HG02970 (cell line): Measurements from ENCODE around the gene SPAG9.
"Not testable (repeated sequence)": the region's sequence is repeated elsewhere in the genome, so short reads cannot be mapped to it uniquely, and the experiment has no call there.

Source experiments
- ATAC-seq: cut with Tn5 transposase; IDR thresholded peaks from one replicate; pipeline ENCODE4 v1.9.1; 2021; ENCODE audit warnings: mild to moderate bottlenecking, moderate library complexity, moderate number of reproducible peaks; ENCODE audit not compliant: unreplicated experiment, low FRiP score

The SPAG9 gene

GRCh38 chr17:50946223-50946890 lies 174.3 kb downstream of the SPAG9 start:
- ATAC-seq: no peak

DNA sequence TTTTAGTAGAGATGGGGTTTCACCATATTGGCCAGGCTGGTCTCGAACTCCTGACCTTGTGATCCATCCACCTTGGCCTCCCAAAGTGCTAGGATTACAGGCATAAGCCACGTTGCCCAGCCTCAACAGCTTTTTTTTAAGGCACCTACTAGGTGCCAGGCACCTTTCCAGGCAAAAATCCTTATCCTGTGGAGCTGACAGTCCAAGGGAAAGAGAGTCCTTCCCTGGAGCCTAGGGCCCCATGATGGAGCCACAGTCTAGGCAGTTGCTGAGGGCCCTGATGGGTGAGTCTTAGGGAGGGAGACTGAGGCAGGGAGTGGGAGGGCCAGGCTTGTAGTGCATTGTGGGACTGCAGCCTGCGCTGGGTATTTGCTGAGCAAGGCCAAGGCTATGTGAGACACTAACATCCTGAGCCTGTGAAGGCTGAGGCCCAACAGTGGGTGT lies 174.9 kb downstream of the SPAG9 start:
- no peak for ATAC-seq

DNA sequence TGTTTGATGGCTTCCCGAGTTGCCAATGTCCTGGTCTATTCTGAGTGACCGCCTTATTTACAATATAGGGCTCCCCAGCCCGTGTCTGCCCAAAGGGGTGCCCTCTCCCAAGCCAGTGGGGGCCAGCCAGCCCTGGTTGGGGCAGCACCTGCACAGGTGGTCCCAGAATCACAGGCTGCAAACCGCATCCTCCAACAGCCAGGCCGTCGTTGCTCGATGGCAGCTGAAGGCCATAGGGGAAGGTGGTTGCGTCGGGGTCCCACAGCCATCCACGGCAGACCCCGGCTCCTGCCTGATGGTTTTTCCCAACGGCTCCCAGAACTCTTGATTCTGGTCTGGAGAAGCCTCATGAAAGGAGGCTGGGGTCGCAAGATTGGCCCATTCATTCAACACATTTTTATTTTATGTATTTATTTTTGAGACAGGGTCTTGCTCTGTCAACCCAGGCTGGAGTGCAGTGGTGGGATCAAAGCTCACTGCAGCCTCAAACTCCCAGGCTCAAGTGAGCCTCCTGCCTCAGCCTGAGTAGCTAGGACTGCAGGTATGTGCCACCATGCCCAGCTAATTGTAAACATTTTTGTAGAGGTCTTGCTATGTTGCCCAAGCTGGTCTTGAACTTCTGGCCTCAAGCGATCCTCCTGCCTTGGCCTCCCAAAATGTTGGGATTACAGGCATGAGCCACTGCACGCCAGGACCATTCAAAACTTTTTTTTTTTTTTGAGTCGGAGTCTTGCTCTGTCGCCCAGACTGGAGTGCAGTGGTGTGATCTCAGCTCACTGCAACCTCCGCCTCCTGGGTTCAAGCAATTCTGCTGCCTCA lies 175.6 kb downstream of the SPAG9 start:
- ATAC-seq: no peak

DNA sequence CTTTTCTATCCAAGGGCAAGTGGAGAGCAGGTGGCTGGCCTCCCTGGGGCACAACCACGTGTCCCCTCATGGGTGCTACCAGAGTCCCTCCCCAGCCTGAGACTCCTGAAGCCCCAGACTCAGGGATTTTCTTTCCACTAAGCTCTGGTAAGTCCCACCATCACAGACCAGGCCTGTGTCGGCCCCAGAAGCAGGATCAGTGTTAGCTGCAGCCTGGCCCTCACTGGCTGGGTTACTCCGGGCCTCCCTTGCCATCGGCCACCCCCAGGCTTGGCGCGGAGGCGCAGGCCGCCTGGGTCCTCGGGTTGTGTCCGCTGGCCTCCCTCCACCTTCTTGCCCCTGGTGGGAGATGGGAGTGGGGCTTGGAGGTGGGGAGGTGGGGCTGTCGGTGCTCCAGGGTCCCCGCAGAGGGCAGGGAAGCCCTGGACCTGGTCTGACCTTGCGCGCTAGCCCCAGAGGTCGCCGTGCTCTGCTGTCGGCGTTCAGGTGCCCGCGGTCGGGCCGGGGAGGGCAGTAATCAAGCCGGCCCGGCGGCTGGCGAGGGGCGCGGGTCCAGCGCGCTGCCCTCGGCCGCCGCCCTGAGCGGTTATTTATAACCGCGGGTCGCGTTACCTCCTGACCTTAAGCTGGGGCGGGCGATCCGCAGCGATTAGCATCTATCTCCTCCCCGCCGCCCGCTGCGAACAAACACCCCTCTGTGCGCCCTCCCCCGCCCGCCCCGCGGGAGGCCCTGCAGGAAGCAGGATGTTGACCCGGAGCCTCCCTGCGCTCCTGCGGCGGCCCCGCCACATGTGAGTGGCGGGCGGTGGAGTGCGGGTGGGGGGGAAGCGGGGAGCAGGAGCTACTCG lies 176.4 kb downstream of the SPAG9 start:
- no peak for ATAC-seq

DNA sequence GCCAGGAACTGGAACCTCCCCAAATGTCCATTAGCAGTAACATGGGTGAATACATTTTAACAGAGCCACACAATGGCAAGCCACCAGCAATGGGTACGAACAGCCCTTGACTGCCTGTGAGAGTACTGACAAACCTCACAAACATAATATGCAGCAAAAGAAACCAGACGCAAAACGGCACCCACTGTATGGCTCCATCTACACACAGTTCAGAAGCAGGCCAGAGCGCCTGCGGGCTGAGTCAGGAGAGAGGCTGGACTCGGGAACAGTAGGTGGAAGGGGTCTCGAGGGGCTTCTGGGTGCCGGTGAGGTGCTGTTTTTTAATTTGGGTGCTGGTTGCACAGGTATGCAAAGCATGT lies 177.1 kb downstream of the SPAG9 start:
- no peak for ATAC-seq

GRCh38 chr17:50941676-50942048 lies 179.0 kb downstream of the SPAG9 start:
- not testable (repeated sequence) for ATAC-seq

DNA sequence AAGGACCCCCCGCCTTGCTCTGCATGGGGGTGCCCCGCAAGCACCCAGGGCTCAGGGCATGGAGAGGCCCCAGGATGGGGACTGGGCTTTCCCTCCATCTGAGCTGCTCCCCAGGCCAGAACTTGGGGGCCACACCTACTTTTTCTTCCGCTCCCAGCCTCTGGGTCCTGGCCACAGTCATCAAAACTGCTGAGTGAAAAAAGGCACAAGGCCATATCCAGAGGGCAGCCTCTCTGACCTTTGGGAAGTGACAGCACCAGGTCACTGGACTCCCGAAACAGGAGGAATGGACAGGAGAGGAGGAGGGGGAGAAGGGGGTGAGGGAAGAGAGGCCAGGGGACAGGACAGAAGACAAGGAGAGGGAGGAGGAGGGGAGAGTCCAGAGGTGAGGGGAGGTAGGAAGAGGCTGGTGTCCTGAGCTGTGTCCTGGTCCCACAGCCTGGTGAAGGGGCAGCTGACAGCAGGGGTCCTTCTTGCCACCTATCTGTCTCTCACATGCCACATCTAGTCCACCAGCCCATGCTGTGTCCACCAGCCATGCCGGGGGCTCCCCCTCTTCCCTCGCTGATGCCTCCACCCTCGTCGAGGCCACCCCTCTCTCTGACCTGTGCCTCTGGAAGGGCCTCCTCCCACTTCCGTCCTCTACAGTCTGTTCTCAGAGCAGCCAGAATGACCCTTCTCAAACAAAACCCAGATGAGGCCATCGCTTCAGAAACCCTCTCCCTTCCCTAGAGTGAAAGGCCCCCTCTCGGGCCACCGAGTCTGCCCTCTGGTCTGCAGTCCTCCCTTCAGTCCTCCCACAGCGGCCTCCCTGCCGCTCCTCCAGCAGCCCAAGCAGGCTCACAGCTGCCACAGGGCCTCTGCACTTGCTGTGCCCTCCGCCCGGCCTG lies 180.6 kb downstream of the SPAG9 start:
- no peak for ATAC-seq

GRCh38 chr17:50939542-50939794 lies 181.2 kb downstream of the SPAG9 start:
- ATAC-seq: no peak

DNA sequence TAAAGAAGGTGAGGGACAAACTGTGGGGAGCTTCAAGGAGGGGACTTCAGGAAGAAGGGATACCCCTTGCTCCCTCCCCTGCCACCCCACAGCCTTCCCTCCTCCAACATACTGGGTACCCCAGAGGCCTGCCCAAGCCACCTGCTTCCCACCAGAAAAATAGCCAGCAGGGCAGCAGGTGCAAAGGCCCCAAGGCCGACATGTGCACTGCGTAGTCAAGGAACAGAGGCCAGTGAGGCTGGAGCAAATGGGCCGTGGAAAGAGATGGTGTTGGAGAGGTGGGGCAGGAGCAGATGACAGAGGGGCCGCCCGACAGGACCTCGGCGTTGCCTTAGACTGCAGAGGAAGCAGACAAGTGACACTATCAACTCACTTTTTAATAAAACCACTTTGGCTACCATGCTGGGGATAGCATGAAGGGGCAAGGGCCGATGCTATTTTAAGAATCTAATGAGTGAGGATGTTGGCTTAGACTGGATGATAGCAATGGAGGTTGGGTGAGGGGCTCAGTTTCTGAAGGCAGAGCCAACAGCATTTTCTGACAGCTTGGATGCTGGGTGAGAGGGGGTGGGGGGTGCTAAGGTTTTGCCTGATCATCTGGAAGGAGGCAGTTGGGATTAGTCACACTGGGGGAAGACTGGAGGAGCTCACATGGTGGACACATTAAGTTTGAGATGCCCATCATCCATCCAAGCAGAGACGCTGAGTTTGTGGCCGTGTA lies 181.7 kb downstream of the SPAG9 start:
- ATAC-seq: no peak

GRCh38 chr17:50935996-50936266 lies 184.7 kb downstream of the SPAG9 start:
- no peak for ATAC-seq

DNA sequence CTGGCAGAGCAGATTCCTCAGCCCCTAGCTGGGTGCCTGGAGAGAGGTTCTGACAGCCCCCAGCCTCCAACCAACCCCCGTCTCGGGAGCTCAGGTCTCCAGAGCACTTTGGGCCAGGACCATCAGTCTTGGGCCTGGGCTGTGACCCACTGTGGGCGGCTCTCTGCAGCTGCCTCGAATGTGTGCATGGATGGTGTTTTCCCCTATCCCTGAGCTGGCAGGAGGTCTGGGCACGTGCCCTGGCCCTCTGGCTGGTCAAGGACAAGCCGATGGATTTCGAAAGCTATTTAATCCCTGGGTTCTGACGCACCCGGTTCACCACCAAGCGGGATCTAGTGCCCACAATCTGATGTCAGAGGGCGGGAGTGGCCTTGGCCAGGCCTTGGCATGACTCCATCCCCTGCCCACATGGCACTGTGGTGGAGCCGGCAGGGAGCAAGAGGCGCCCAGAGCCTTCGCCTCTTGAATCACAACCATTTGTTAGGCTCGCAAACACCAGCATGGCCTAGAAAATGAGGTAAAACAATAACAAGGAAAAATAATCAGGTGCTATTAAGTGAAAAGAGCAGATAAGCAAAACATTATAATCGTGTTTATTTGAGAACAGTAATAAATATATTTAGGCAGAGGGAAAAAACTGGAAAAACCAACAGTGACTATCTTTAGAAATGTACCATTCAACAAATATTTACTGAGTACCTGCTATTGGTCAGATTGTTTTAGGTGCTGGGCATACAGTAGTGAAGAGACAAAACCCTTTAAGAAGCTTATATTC lies 185.3 kb downstream of the SPAG9 start:
- no peak for ATAC-seq

DNA sequence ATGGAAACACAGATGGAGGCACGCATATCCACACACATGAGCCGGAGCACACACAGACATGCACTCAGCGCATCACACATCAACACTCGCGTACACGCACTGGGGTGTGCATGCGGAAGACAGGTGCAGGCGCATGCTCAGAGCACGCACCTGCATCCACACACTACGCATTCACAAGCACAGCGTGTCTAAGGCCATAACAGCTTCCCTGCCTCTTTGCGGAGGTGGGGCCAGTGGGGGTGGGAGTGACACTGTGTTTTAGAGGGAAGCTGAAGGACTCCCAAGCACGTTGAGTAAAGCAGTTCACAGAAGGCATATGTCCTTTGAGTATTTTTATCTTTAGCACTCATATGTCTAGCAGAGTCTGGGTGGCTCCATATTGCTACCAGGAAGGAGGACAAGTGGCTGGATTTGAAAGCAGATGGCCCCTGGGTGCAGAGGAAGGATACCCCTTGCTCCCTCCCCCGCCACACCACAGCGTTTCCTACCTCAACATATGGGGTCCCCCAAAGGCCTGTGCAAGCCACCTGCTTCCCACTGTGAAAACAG lies 185.9 kb downstream of the SPAG9 start:
- ATAC-seq: no peak

- ATAC-seq: no peak
Observed at GRCh38 chr17:50934161-50934560, 186.5 kb downstream of the SPAG9 start.

GRCh38 chr17:50931144-50931908 lies 189.3 kb downstream of the SPAG9 start:
- no peak for ATAC-seq

- no peak for ATAC-seq
Observed at GRCh38 chr17:50928646-50929045, 192.0 kb downstream of the SPAG9 start.

DNA sequence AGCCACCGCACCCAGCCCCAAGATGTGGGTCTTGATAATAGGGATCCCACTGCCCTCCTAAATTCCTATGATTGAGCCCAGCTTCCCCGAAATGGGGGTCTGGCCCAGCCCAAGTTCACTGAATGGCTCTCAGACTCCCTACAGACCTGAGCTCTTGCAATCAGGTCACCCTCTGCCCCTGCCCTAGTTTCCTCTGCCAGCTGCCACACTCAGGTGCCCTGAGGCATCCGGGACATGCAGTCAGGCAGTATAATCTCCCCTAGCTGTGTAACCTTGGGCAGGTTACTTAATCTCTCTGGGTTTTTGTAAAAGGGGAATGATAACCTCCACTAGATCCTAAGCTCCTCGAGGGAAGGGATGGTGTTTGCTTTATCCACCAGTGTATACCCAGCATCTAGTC lies 193.4 kb downstream of the SPAG9 start:
- no peak for ATAC-seq

- ATAC-seq: no peak
Observed at GRCh38 chr17:50926523-50926922, 194.1 kb downstream of the SPAG9 start.

DNA sequence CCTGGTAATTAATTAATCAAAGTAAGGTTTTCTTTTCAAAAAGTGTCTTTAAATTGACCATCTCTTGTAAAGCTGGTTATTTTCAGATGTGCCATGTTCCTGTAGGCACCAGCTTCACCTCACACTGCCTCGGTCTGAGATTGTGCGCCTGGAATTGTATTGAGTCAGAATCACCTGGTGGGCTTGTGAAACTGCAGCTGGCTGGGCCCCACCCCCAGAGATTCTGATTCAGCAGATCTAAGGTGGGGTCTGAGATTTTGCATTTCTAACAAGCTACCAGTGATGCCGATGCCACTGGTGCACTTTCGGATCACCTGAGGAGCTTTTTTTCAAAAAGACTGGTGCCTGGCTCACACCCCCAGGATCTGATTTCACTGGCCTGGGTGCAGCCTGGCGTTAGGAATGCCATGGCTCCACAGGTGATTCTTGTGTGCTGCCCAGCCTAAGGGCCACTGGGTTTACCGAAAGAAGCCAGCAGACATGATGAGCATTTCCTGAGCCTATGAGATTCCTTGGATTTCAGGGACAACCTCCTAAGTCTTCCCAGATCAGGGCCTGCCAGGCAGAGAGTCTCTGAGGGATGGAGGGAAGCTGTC lies 195.3 kb downstream of the SPAG9 start:
- ATAC-seq: no peak
